Kidney (tissue), 14 donors: ENCODE measurements around the gene ITGBL1. TPM values are rescaled to one million over a fixed set of nuclear protein-coding genes. Genes with fewer than 3 reads are reported as not detected.

ENCODE experiments used
- DNase-seq, 5 donors: peaks; one replicate each; pipeline ENCODE4 v3.0.0-alpha.2; 2013 to 2020
- FAIRE-seq: peaks from 2 replicates; lab custom pipeline; 2012; peaks lifted over from hg19 to GRCh38; lab: Jason Lieb, UNC
- H3K27ac ChIP-seq, 2 donors: one replicate each; pipeline ENCODE4 v1.7.0; 2013; ENCODE audit warnings: low read depth in 2 of 2, low read length in 2 of 2, inconsistent platforms in 1 of 2
- H3K27me3 ChIP-seq: one replicate; pipeline ENCODE4 v1.7.1; 2013; ENCODE audit warnings: low read length, inconsistent platforms; ENCODE audit not compliant: control insufficient read depth, insufficient read depth
- H3K36me3 ChIP-seq, 3 donors: one replicate each; pipeline versions ENCODE4 v1.7.0 to v1.7.1; 2013; ENCODE audit warnings: low read length in 3 of 3, control low read depth in 1 of 3, inconsistent platforms in 1 of 3; ENCODE audit not compliant: insufficient read depth in 3 of 3, control insufficient read depth in 2 of 3
- H3K4me1 ChIP-seq, 3 donors: one replicate each; pipeline versions ENCODE4 v1.7.0 to v1.7.1; 2013; ENCODE audit warnings: low read length in 3 of 3, inconsistent platforms in 1 of 3, low read depth in 1 of 3; ENCODE audit not compliant: control insufficient read depth in 2 of 3, insufficient read depth in 2 of 3
- H3K4me3 ChIP-seq, 3 donors: one replicate each; pipeline versions ENCODE4 v1.7.0 to v1.8.1; 2013; ENCODE audit warnings: low read length in 3 of 3, control low read depth in 1 of 3, inconsistent platforms in 1 of 3
- H3K9ac ChIP-seq, 3 donors: one replicate each; pipeline versions ENCODE4 v1.7.0 to v1.7.1; 2013; ENCODE audit warnings: low read length in 3 of 3, control low read depth in 1 of 3, inconsistent platforms in 1 of 3
- H3K9me3 ChIP-seq, 3 donors: one replicate each; pipeline versions ENCODE4 v1.7.0 to v1.7.1; 2013; ENCODE audit warnings: low read length in 3 of 3, control low read depth in 1 of 3, inconsistent platforms in 1 of 3; ENCODE audit not compliant: control insufficient read depth in 2 of 3, insufficient read depth in 1 of 3
- intact Hi-C: fragments of 100-400 bp; cut with DNase I; formaldehyde crosslinking; loops from one replicate; pipeline ENCODE4 v1.11.1; 2022
- polyA plus RNA-seq: library from polyadenylated mRNA; stranded (reverse); fragments of 350-450 nt; fragmentation: Illumina TruSeq; extraction: RNeasy Lipid Tissue Mini Kit (QIAGEN cat#74804); gene quantifications from one replicate; pipeline ENCODE4 v1.2.3, GENCODE V29; 2014; ENCODE audit warnings: low read depth, low replicate concordance; ENCODE audit not compliant: insufficient read depth
- total RNA-seq: library from RNA; stranded (reverse); fragmentation: NEBNext Ultra II Directional; extraction: Animal tissue kit (Norgen Biotek cat#: 25700); gene quantifications from one replicate; pipeline ENCODE4 v1.2.1, GENCODE V29; 2021
- TF ChIP-seq, protein P1 (sequence below): IDR thresholded peaks from 3 replicates; pipeline ENCODE4 v1.5.1; 2012; ENCODE audit warnings: mild to moderate bottlenecking, moderate library complexity, borderline replicate concordance; ENCODE audit not compliant: insufficient read depth; ENCODE audit errors: extremely low read depth
- donor health status: control.
- donor health status: control.
- donor health status: control.
- donor health status: control.
- donor health status: control.
- donor health status: DM: yes; HTN: yes; CAD: no.
- donor health status: Normal renal cell carcinoma (clear cell type).

Gene ITGBL1
- total and polyA plus RNA-seq, 2 donors from 2014 or later = 1.4 to 7.7 TPM

DNA sequence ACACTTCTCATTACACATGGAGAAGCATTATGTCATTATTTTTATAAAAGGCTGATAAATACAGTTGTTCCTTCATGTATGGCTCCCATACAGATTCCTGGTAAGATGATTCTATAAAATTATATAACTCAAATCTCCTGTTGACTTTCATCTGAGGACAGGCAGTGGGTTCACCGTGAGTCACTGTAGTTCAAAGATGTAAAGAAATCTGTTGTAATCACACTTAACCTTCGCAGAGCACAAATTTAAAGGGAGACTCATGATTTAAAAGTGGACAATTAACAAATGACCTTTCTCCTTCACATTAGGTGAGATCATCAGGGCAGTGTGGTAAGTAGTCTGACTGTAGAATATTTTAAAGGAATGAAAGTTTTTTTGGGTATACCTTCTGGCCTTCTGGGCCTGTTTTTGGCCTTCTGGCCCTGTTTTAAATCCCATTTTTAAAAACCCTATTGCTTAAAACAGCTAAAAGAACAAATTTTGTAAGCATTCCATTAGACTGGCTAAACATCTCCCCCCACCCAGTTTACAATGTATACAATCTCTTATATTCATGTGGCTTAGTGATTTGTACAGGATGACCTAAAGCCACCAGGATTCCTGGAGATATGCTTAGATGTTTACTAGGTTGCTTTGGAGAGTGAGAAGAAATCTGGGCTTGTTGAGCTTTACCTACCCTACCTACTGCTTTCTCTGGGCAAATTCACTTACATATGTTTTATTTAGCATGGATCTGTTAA lies 171.2 kb downstream of the ITGBL1 start:
- TF ChIP-seq, protein P1, sequence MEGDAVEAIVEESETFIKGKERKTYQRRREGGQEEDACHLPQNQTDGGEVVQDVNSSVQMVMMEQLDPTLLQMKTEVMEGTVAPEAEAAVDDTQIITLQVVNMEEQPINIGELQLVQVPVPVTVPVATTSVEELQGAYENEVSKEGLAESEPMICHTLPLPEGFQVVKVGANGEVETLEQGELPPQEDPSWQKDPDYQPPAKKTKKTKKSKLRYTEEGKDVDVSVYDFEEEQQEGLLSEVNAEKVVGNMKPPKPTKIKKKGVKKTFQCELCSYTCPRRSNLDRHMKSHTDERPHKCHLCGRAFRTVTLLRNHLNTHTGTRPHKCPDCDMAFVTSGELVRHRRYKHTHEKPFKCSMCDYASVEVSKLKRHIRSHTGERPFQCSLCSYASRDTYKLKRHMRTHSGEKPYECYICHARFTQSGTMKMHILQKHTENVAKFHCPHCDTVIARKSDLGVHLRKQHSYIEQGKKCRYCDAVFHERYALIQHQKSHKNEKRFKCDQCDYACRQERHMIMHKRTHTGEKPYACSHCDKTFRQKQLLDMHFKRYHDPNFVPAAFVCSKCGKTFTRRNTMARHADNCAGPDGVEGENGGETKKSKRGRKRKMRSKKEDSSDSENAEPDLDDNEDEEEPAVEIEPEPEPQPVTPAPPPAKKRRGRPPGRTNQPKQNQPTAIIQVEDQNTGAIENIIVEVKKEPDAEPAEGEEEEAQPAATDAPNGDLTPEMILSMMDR = no peak
- FAIRE-seq = no peak
- H3K9ac ChIP-seq = peak overlapping the region in 1 of 3 donors; percentile 17

DNA sequence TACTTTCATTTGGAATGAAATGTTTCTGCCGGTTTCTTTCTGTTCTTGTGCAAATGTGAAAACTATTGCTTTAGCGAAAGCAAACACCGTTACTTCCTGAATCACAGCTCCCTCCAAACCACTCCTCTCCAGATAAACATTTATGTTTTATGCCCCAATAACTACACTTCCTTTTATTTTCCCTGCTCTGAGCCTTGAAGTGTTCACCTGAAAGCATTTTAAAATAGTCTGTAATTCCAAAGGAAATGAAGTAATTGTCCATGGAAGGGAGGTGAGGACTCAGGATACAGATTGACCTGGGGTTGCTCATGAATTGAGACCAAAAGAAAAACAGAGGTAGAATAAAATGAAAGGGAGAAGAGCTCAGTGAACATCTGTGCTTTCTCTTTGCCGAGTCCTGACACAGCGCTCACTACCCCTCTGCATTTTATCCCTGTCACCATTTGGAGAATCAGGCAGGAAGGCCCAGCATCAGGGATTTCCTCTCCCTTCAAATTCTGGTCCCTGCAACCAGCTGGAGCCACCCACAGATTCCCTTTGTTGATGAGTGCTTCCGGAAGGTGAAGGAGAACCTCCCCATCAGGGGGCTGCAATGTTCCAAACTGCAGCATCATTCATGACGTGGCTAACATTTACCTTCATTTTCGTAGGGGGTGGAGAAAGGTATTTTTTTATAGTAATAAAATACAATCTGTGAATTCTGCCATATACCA lies 171.9 kb downstream of the ITGBL1 start:
- H3K9me3 ChIP-seq = no peaks in the 10 kb centered on the region
- intact Hi-C loops = no loop called here
- DNase-seq (peak in 3 of 5 donors; percentile 40 to 58 (median 53)), FAIRE-seq (no peak)
- H3K9ac ChIP-seq = no peak overlapping the region
- H3K4me3 ChIP-seq = no peak overlapping the region
- TF ChIP-seq, protein P1 = no peak
- no peaks in the 10 kb centered on the region for H3K27me3 ChIP-seq
- no peaks in the 10 kb centered on the region for H3K36me3 ChIP-seq
- H3K27ac ChIP-seq = peak overlapping the region in 1 of 2 donors; percentile 41
- H3K4me1 ChIP-seq = peaks cover 0 to 5% (median 3%) of the 10 kb centered on the region in 3 donors

More for the DNA sequence above, 171.2 kb downstream of the ITGBL1 start:
- Histone ChIP-seq H3K4me1 (peaks cover 0 to 5% (median 3%) of the 10 kb centered on the region in 3 donors), H3K4me3 (no peak overlapping the region), H3K27me3 (no peaks in the 10 kb centered on the region), H3K27ac (peak overlapping the region in 1 of 2 donors; percentile 41), H3K9me3 (no peaks in the 10 kb centered on the region), H3K36me3 (no peaks in the 10 kb centered on the region)
- intact Hi-C loops = no loop called here
- peak in 1 of 5 donors; percentile 13 for DNase-seq

- FAIRE-seq = no peak
- no peaks in the 10 kb centered on the region for H3K9me3 ChIP-seq
- TF ChIP-seq, protein P1 = no peak
Observed at GRCh38 chr13:101624981-101625380, 172.5 kb downstream of the ITGBL1 start.

More at GRCh38 chr13:101624981-101625380, 172.5 kb downstream of the ITGBL1 start:
- no peaks in the 10 kb centered on the region for H3K36me3 ChIP-seq
- no peak for DNase-seq
- no peak overlapping the region for H3K27ac ChIP-seq
- no peaks in the 10 kb centered on the region for H3K27me3 ChIP-seq
- H3K4me3 ChIP-seq = no peak overlapping the region
- peaks cover 0 to 5% (median 3%) of the 10 kb centered on the region in 3 donors for H3K4me1 ChIP-seq
- intact Hi-C loops = no loop called here
- no peak overlapping the region for H3K9ac ChIP-seq
